Ovary (tissue), 9 donors: Measurements from ENCODE around the gene UBTD1. TPM values are rescaled to one million over a fixed set of nuclear protein-coding genes. Genes with fewer than 3 reads are reported as not detected.

ENCODE experiments used
- DNase-seq, 5 donors: peaks; one replicate each; pipeline ENCODE4 v3.0.0-alpha.2; 2019 to 2020
- H3K27ac ChIP-seq, 2 donors: fragments of 200-600 bp; one replicate each; pipeline versions ENCODE4 v1.5.1 to v1.8.0; 2019 to 2022
- H3K27me3 ChIP-seq: fragments of 200-600 bp; one replicate; pipeline ENCODE4 v1.8.0; 2022
- H3K36me3 ChIP-seq: fragments of 200-600 bp; sonication (generic); one replicate; pipeline ENCODE4 v1.5.1; 2019
- H3K4me1 ChIP-seq: one replicate; pipeline ENCODE4 v1.8.1; 2013; ENCODE audit warnings: mild to moderate bottlenecking, moderate library complexity; ENCODE audit not compliant: insufficient read depth
- H3K4me3 ChIP-seq: fragments of 200-600 bp; sonication (generic); one replicate; pipeline ENCODE4 v1.5.1; 2017
- H3K9me3 ChIP-seq, 2 donors: fragments of 200-600 bp in 1 of 2; sonication (generic) in 1 of 2; one replicate each; pipeline versions ENCODE4 v1.5.1 to v1.8.1; 2013 to 2019; ENCODE audit warnings: mild to moderate bottlenecking in 1 of 2, moderate library complexity in 1 of 2
- CTCF ChIP-seq, 3 donors: fragments of 450-650 bp in 2 of 3; fragments of 200-600 bp in 1 of 3; IDR thresholded peaks; one replicate each; pipeline versions ENCODE4 v1.5.1 to v1.8.0; 2016 to 2022; ENCODE audit warnings: antibody characterized with exemption in 3 of 3, mild to moderate bottlenecking in 1 of 3
- EP300 ChIP-seq: sonication (generic); formaldehyde crosslinking; IDR thresholded peaks from one replicate; pipeline ENCODE4 v1.6.1; 2017; ENCODE audit warnings: antibody characterized with exemption
- POLR2A ChIP-seq: fragments of 450-650 bp; IDR thresholded peaks from one replicate; pipeline ENCODE4 v1.6.1; 2017; ENCODE audit warnings: antibody characterized with exemption, mild to moderate bottlenecking, moderate library complexity
- WGBS, 3 donors: extraction: QIAGEN DNeasy Blood & Tissue Kit in 1 of 3; methylation state at CpG; one replicate each; pipeline versions ENCODE4 v1.1.5 to v1.1.7; 2013 to 2017; 5-methylcytosine and 5-hydroxymethylcytosine counted together
- intact Hi-C, 4 donors: fragments of 100-400 bp; cut with DNase I; formaldehyde crosslinking; loops; one replicate each; pipeline versions ENCODE4 v1.11.0 to v1.15.1; 2022 to 2023
- polyA plus RNA-seq, 2 donors: library from polyadenylated mRNA; stranded (reverse); fragments of 200-250 nt in 1 of 2; fragments of 350-450 nt in 1 of 2; fragmentation: Illumina TruSeq in 1 of 2; extraction: RNeasy Lipid Tissue Mini Kit (QIAGEN cat#74804) in 1 of 2; gene quantifications; one replicate each; pipeline ENCODE4 v1.2.3, GENCODE V29; 2013 to 2014
- total RNA-seq, 7 donors: library from RNA; depleted of rRNA in 2 of 7; stranded (reverse); fragments of >200 nt in 2 of 7; fragmentation: NEBNext Ultra II Directional in 3 of 7; extraction: Animal tissue kit (Norgen Biotek cat#: 25700) in 3 of 7; gene quantifications; one replicate each; pipeline versions ENCODE4 v1.1.0 to v1.2.4, GENCODE V29; 2016 to 2023
- donor health status: DM: no; HTN: no; CAD: no; lungs with moderate emphysema.
- donor health status: DM: no; HTN: no; CAD: no.
- donor health status: Bipolar disorder and iron deficiency.
- donor health status: DM: yes; HTN: yes; CAD: no.
- donor health status: DM: no; HTN: no; CAD: no.
- donor health status: DM: yes; HTN: yes; CAD: no.

Gene UBTD1
- total and polyA plus RNA-seq, 9 donors, result 0.20 to 15.2 (median 11.5) TPM

DNA sequence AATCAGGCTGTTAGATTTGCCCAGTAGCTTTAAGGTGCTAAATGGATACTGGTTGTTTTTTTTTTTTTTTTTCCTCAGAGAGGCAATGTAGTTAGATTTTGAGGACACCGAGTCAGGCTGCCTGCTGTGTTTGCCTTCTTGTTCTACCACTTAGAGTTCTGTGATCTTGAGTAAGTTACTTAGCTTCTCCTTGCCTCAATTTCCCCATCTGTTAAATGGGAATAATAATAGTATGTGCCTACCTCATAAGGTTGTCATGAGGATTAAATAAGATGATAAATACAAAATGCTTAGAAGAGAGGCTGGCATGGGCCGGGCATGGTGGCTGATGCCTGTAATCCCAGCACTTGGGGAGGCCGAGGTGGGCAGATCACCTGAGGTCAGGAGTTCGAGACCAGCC, 120.0 kb downstream of the UBTD1 start:
- Histone ChIP-seq H3K4me1 (no peaks in the 10 kb centered on the region), H3K27me3 (no peaks in the 10 kb centered on the region), H3K9me3 (no peaks in the 10 kb centered on the region), H3K36me3 (no peaks in the 10 kb centered on the region), H3K27ac (no peak overlapping the region), H3K4me3 (no peak overlapping the region)
- intact Hi-C loops, result loop anchor here in 1 of 4 donors (10.0 kb wide), 1 partner anchor 214 kb away; the partner anchor contains the start of gene RRP12
- DNase-seq, result no peak
- 89 to 96% (median 91%) methylated on average over 4 of the region's 4 CpGs for WGBS, 3 donors
- TF ChIP-seq EP300, result no peak
- TF ChIP-seq CTCF (IDR thresholded peaks at IDR 0.05), result no peak
- no peak for TF ChIP-seq POLR2A

Other genes starting within 250 kb of the UBTD1 start
- gene ARHGAP19, start 206.3 kb upstream of the UBTD1 start, total RNA-seq, result 10 to 100 TPM in 6 of 7 donors, 1 to 10 TPM in 1; 7.7 to 18.1 (median 13.5) TPM
- 10 to 100 TPM in 1 of 2 donors, 1 to 10 TPM in 1; 6.7 to 14.1 TPM for gene ARHGAP19, start 206.3 kb upstream of the UBTD1 start, polyA plus RNA-seq
- gene FRAT1, start 179.7 kb upstream of the UBTD1 start, total RNA-seq, result 1 to 10 TPM; 3.7 to 8.2 (median 4.5) TPM
- gene FRAT1, start 179.7 kb upstream of the UBTD1 start, polyA plus RNA-seq, result 1 to 10 TPM; 1.7 to 3.0 TPM
- gene FRAT2, start 164.2 kb upstream of the UBTD1 start, total RNA-seq, result 10 to 100 TPM in 1 of 7 donors, 1 to 10 TPM in 6; 4.2 to 16.8 (median 6.5) TPM
- 1 to 10 TPM; 3.2 to 8.5 TPM for gene FRAT2, start 164.2 kb upstream of the UBTD1 start, polyA plus RNA-seq
- 10 to 100 TPM; 14.7 to 35.8 (median 24.4) TPM for gene RRP12, start 97.6 kb upstream of the UBTD1 start, total RNA-seq
- gene RRP12, start 97.6 kb upstream of the UBTD1 start, polyA plus RNA-seq, result 1 to 10 TPM; 7.2 to 8.9 TPM
- gene PGAM1, start 72.7 kb upstream of the UBTD1 start, total RNA-seq, result 100 to 1,000 TPM in 6 of 7 donors, 10 to 100 TPM in 1; 98.7 to 233 (median 163) TPM
- 100 to 1,000 TPM; 114 to 255 TPM for gene PGAM1, start 72.7 kb upstream of the UBTD1 start, polyA plus RNA-seq
- 10 to 100 TPM; 22.1 to 38.3 (median 26.6) TPM for gene EXOSC1, start 52.9 kb upstream of the UBTD1 start, total RNA-seq
- gene EXOSC1, start 52.9 kb upstream of the UBTD1 start, polyA plus RNA-seq, result 10 to 100 TPM; 26.9 to 36.2 TPM
- gene ZDHHC16, start 52.7 kb upstream of the UBTD1 start, total RNA-seq, result 10 to 100 TPM; 17.8 to 28.1 (median 26.2) TPM
- gene ZDHHC16, start 52.7 kb upstream of the UBTD1 start, polyA plus RNA-seq, result 10 to 100 TPM; 19.1 to 34.7 TPM
- 10 to 100 TPM; 54.2 to 63.6 (median 56.4) TPM for gene MMS19, start 502 bp upstream of the UBTD1 start, total RNA-seq
- 10 to 100 TPM; 45.3 to 58.4 TPM for gene MMS19, start 502 bp upstream of the UBTD1 start, polyA plus RNA-seq
- under 1 TPM in 3 of 7 donors, not detected in 4; 0.37 to 0.46 (median 0.40) TPM for gene ANKRD2, start 73.9 kb downstream of the UBTD1 start, total RNA-seq
- under 1 TPM; 0.11 to 0.17 TPM for gene ANKRD2, start 73.9 kb downstream of the UBTD1 start, polyA plus RNA-seq
- gene HOGA1, start 85.5 kb downstream of the UBTD1 start, total RNA-seq, result under 1 TPM in 5 of 7 donors, not detected in 2; 0.12 to 0.80 (median 0.23) TPM
- gene HOGA1, start 85.5 kb downstream of the UBTD1 start, polyA plus RNA-seq, result under 1 TPM; 0.05 to 0.60 TPM
- under 1 TPM in 1 of 7 donors, not detected in 6; 0.48 TPM for gene C10orf62, start 90.8 kb downstream of the UBTD1 start, total RNA-seq
- gene C10orf62, start 90.8 kb downstream of the UBTD1 start, polyA plus RNA-seq, result not detected
- gene MORN4, start 134.6 kb downstream of the UBTD1 start, total RNA-seq, result 10 to 100 TPM in 4 of 7 donors, 1 to 10 TPM in 3; 6.6 to 17.7 (median 12.9) TPM
- 10 to 100 TPM; 10.9 to 11.5 TPM for gene MORN4, start 134.6 kb downstream of the UBTD1 start, polyA plus RNA-seq
- gene PI4K2A, start 141.7 kb downstream of the UBTD1 start, total RNA-seq, result 10 to 100 TPM; 11.0 to 18.0 (median 12.6) TPM
- gene PI4K2A, start 141.7 kb downstream of the UBTD1 start, polyA plus RNA-seq, result 10 to 100 TPM; 10.8 to 23.8 TPM
- gene AVPI1, start 188.3 kb downstream of the UBTD1 start, total RNA-seq, result 100 to 1,000 TPM in 2 of 7 donors, 10 to 100 TPM in 5; 12.0 to 139 (median 31.8) TPM
- gene AVPI1, start 188.3 kb downstream of the UBTD1 start, polyA plus RNA-seq, result 10 to 100 TPM; 18.2 to 20.8 TPM
- 10 to 100 TPM; 16.2 to 58.5 (median 40.2) TPM for gene MARVELD1, start 214.8 kb downstream of the UBTD1 start, total RNA-seq
- 10 to 100 TPM; 31.0 to 55.4 TPM for gene MARVELD1, start 214.8 kb downstream of the UBTD1 start, polyA plus RNA-seq
- gene ZFYVE27, start 238.2 kb downstream of the UBTD1 start, total RNA-seq, result 10 to 100 TPM; 20.8 to 30.1 (median 25.8) TPM
- 10 to 100 TPM; 14.4 to 23.5 TPM for gene ZFYVE27, start 238.2 kb downstream of the UBTD1 start, polyA plus RNA-seq